HG03103 (cell line): ENCODE results near the gene IL17RC.

Experiments
- ATAC-seq: cut with Tn5 transposase; IDR thresholded peaks from one replicate; pipeline ENCODE4 v1.9.1; 2021; ENCODE audit warnings: low read depth; ENCODE audit not compliant: unreplicated experiment

IL17RC gene

GRCh38 chr3:9976721-9977709, 60.1 kb downstream of the IL17RC start:
- no peak for ATAC-seq

DNA sequence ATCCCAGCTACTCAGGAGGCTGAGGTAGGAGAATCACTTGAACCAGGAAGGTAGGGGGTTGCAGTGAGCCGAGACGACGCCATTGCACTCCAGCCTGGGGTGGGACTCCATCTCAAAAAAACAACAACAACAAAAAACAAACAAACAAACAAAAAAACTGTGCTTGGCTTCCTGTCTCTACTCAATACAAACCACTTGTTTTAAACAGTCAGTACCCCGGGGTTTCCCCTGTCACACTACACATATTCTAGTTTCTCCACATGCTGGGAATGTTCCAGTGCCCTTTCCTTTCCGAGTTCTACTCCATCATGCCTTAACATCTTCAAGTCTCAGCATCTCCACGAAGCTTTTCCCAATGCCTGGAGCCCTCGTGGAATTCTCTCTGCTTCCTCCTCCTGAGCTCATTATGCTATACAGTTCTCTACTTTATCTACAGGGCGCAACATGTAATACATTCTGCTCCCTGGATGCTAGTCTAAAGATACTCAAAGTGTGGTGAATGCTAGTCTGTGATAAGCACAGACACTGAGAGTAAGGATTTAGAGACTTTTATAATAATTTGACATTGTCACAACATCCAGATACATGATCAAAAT, 61.9 kb downstream of the IL17RC start:
- ATAC-seq, result no peak

DNA sequence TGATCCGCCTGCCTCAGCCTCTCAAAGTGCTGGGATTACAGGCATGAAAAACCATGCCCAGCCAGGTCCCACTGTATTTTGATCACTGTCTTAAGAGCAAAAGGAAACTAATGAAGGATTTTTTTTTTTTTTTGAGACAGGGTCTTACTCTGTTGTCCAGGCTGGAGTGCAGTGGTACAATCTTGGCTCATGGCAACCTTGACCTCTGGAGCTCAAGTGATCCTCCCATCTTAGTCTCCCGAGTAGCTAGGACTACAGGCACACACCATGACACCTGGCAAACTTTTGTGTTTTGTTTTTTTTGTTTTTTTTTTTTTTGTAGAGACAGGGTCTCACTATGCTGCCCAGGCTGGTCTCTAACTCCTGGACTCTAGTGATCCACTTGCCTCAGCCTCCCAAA, 63.4 kb downstream of the IL17RC start:
- ATAC-seq, result no peak
